ENCODE results near the gene IFT122.
A peak's percentile ranks its signal among the peaks of the same experiment; 100 is the strongest.
"Not testable (repeated sequence)": the region's sequence is repeated elsewhere in the genome, so short reads cannot be mapped to it uniquely, and the experiment has no call there.

IFT122 gene

GRCh38 chr3:129485721-129486663 is 46.0 kb downstream of the IFT122 start:
- H3K27ac ChIP-seq (ENCODE audit: poor library complexity, severe bottlenecking): peak overlapping the region; percentile 83
- peaks cover 28% of the 10 kb centered on the region for H3K4me1 ChIP-seq (ENCODE audit: insufficient read depth, poor library complexity, severe bottlenecking)
- H3K27me3 ChIP-seq (ENCODE audit: insufficient read depth, poor library complexity, severe bottlenecking): no peaks in the 10 kb centered on the region
- DNase-seq (ENCODE audit: low spot score): peak; percentile 94
- peak; percentile 86 for ATAC-seq (ENCODE audit: low read depth)
- H3K4me3 ChIP-seq (ENCODE audit: severe bottlenecking): no peak overlapping the region
- no peaks in the 10 kb centered on the region for H3K9me3 ChIP-seq (ENCODE audit: severe bottlenecking)
- no peaks in the 10 kb centered on the region for H3K36me3 ChIP-seq (ENCODE audit: low read depth)
- no peak for TF ChIP-seq CTCF (IDR thresholded peaks at IDR 0.05; ENCODE audit: poor library complexity, severe bottlenecking)

GRCh38 chr3:129486664-129487035 is 46.6 kb downstream of the IFT122 start:
- ATAC-seq (ENCODE audit: low read depth) (no peak), DNase-seq (ENCODE audit: low spot score) (no peak)
- TF ChIP-seq CTCF (IDR thresholded peaks at IDR 0.05; ENCODE audit: poor library complexity, severe bottlenecking): no peak
- no peak overlapping the region for H3K4me3 ChIP-seq (ENCODE audit: severe bottlenecking)
- no peaks in the 10 kb centered on the region for H3K36me3 ChIP-seq (ENCODE audit: low read depth)
- H3K4me1 ChIP-seq (ENCODE audit: insufficient read depth, poor library complexity, severe bottlenecking): peaks cover 26% of the 10 kb centered on the region
- H3K27ac ChIP-seq (ENCODE audit: poor library complexity, severe bottlenecking): peak overlapping the region; percentile 83
- H3K27me3 ChIP-seq (ENCODE audit: insufficient read depth, poor library complexity, severe bottlenecking): no peaks in the 10 kb centered on the region
- no peaks in the 10 kb centered on the region for H3K9me3 ChIP-seq (ENCODE audit: severe bottlenecking)

- Histone ChIP-seq H3K4me1 (ENCODE audit: insufficient read depth, poor library complexity, severe bottlenecking) (peaks cover 22% of the 10 kb centered on the region), H3K27ac (ENCODE audit: poor library complexity, severe bottlenecking) (peak overlapping the region; percentile 83), H3K9me3 (ENCODE audit: severe bottlenecking) (no peaks in the 10 kb centered on the region), H3K27me3 (ENCODE audit: insufficient read depth, poor library complexity, severe bottlenecking) (no peaks in the 10 kb centered on the region), H3K36me3 (ENCODE audit: low read depth) (no peaks in the 10 kb centered on the region), H3K4me3 (ENCODE audit: severe bottlenecking) (no peak overlapping the region)
- DNase-seq (ENCODE audit: low spot score) (no peak), ATAC-seq (ENCODE audit: low read depth) (no peak)
- no peak for TF ChIP-seq CTCF (IDR thresholded peaks at IDR 0.05; ENCODE audit: poor library complexity, severe bottlenecking)
These were observed 47.3 kb downstream of the IFT122 start for GRCh38 chr3:129487183-129487867.

GRCh38 chr3:129487868-129488335 is 47.9 kb downstream of the IFT122 start:
- ATAC-seq (ENCODE audit: low read depth); H3K36me3 ChIP-seq (ENCODE audit: low read depth); H3K9me3 ChIP-seq (ENCODE audit: severe bottlenecking); DNase-seq (ENCODE audit: low spot score); H3K27me3 ChIP-seq (ENCODE audit: insufficient read depth, poor library complexity, severe bottlenecking); H3K4me3 ChIP-seq (ENCODE audit: severe bottlenecking): not testable (repeated sequence)
- H3K27ac ChIP-seq (ENCODE audit: poor library complexity, severe bottlenecking): peak overlapping the region; percentile 83
- peaks cover 22% of the 10 kb centered on the region for H3K4me1 ChIP-seq (ENCODE audit: insufficient read depth, poor library complexity, severe bottlenecking)

- H3K4me1 ChIP-seq (ENCODE audit: insufficient read depth, poor library complexity, severe bottlenecking): peaks cover 22% of the 10 kb centered on the region
- not testable (repeated sequence) for ATAC-seq (ENCODE audit: low read depth); H3K36me3 ChIP-seq (ENCODE audit: low read depth); DNase-seq (ENCODE audit: low spot score); H3K4me3 ChIP-seq (ENCODE audit: severe bottlenecking); H3K27me3 ChIP-seq (ENCODE audit: insufficient read depth, poor library complexity, severe bottlenecking); H3K27ac ChIP-seq (ENCODE audit: poor library complexity, severe bottlenecking); H3K9me3 ChIP-seq (ENCODE audit: severe bottlenecking)
These were observed 49.2 kb downstream of the IFT122 start for GRCh38 chr3:129489258-129489657.

Measured in RWPE2 (cell line).